ENCODE data around the gene TRIM10.

TRIM10 gene

DNA sequence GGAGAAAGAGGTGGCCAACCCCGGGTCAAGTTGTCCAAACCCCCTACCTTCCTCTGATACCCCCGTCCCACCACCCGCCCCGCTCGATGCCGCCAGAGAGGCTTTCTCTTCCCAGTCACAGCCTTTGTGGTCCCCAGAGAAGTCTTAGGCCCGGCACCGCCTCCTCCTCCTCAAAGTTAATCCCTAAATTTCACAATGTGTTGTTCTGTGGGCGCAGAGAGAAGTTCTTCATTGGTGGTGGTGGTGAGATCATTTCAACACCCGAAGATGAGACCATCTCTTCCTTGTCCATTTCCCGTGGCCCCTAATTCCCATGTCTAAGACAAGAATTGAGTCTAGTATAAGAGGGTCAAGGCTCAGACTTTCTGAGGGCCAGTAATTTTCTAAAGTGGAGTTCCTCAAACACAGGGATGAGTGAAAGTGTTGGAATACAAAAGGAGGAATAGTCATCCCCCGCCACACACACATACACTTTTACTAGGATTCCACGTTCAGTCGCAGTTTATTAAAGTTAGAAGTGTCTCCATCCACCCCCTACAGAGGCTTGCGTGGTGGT lies 58.5 kb downstream of the TRIM10 start:
- 8% methylated on average over 4 of the region's 15 CpGs for WGBS (ENCODE audit: insufficient coverage)
- DNase-seq, result peak in 1 of 3 donors; percentile 8
- ChIA-PET CTCF (interaction anchor here (0.6 to 5.6 kb wide), 21 partner anchors 9 to 118 kb away, joined by 3 to 108 read pairs (median 5); partner anchors contain the start of genes RNF39, TRIM31 and TRIM40), POLR2A (no interaction called here)
- Histone ChIP-seq H3K27me3 (replicated peaks in 2 of 5; ENCODE audit: control insufficient read depth in 4 of 5, insufficient read depth in 5 of 5, low read length in 4 of 5) (peaks cover 4 to 77% (median 45%) of the 10 kb centered on the region in 5 experiments), H3K9me3 (ENCODE audit: control extremely low read depth in 1 of 5, control insufficient read depth in 4 of 5, insufficient read depth in 2 of 5, low read depth in 1 of 5, low read length in 4 of 5) (no peaks in the 10 kb centered on the region), H3K4me1 (ENCODE audit: control extremely low read depth in 1 of 4, control insufficient read depth in 4 of 4, insufficient read depth in 4 of 4, low read length in 3 of 4) (peaks cover 9 to 36% (median 35%) of the 10 kb centered on the region in 4 experiments), H3K36me3 (ENCODE audit: control insufficient read depth in 4 of 4, insufficient read depth in 4 of 4, low read length in 3 of 4) (no peaks in the 10 kb centered on the region), H3K27ac (ENCODE audit: insufficient read depth in 1 of 2, low read depth in 1 of 2, low read length in 2 of 2, poor library complexity in 1 of 2, severe bottlenecking in 2 of 2) (no peak overlapping the region), H3K4me3 (ENCODE audit: control insufficient read depth in 1 of 7, extremely low read depth in 1 of 7, insufficient read depth in 4 of 7, low read depth in 2 of 7, low read length in 6 of 7) (peak overlapping the region; percentile 23 to 69 (median 41))
